ENCODE data around the gene ARHGAP26. TPM values are rescaled to one million over a fixed set of nuclear protein-coding genes. Genes with fewer than 3 reads are reported as not detected.

The ARHGAP26 gene
- total and polyA plus RNA-seq, 2 of the 4 experiments (the other 2 are of a cell fraction), result 0.54 to 0.56 TPM

DNA sequence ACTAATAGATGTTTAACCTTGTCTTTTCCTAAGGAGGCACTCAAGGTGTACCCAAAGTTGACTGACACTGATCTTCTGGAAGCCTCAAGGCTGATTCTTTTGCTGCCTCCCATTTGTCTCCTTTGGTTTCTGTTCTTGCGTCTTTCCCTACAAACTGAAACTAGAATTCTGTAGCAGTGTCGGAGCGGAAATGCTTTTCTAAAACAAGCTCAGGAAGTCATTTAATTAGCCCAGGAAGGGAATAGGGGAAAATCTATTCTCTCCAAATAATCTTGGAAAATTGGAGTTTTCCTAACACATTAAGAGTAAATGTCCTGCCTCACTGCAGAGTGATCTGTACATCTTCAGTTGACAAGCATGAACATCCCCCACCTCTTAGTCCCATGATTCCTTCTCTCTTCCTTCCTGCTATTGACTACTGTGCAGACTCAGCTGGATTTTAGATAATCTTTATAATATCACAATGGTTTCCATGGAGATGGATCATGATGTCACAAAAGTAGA is 450.6 kb downstream of the ARHGAP26 start:
- Histone ChIP-seq H3K79me1 (ENCODE audit: low read depth in 1 of 2, low read length in 2 of 2) (no peaks in the 10 kb centered on the region), H2AK9ac (replicated peaks; ENCODE audit: low read depth, low read length, poor library complexity) (no peak overlapping the region), H3K4me1 (ENCODE audit: control insufficient read depth, insufficient read depth, low read length) (peaks cover 10% of the 10 kb centered on the region), H4K5ac (ENCODE audit: low read depth, low read length) (no peak overlapping the region), H4K91ac (ENCODE audit: insufficient read depth, low read depth, low read length) (no peak overlapping the region), H2AFZ (replicated peaks; ENCODE audit: low read length, poor library complexity) (no peak overlapping the region), H3K9ac (ENCODE audit: low read depth, low read length) (no peak overlapping the region), H3K9me3 (ENCODE audit: control insufficient read depth, insufficient read depth, low read length) (no peaks in the 10 kb centered on the region), H4K20me1 (ENCODE audit: insufficient read depth, low read length) (no peaks in the 10 kb centered on the region), H3K23ac (ENCODE audit: low read depth, low read length) (no peak overlapping the region), H3K14ac (replicated peaks; ENCODE audit: low read depth, low read length) (no peak overlapping the region), H3K4me3 (ENCODE audit: insufficient read depth, low read depth, low read length) (no peak overlapping the region), H3K4ac (ENCODE audit: low read depth, low read length) (no peak overlapping the region), H3K56ac (ENCODE audit: extremely low read depth, insufficient read depth, low read length) (no peak overlapping the region), H3K4me2 (ENCODE audit: low read depth, low read length) (no peak overlapping the region), H3K36me3 (ENCODE audit: control insufficient read depth, insufficient read depth, low read length) (no peaks in the 10 kb centered on the region), H2BK5ac (ENCODE audit: low read depth, low read length, poor library complexity, severe bottlenecking) (no peak overlapping the region), H3K27ac (ENCODE audit: insufficient read depth, low read length) (no peak overlapping the region), H3K18ac (ENCODE audit: low read depth, low read length) (no peak overlapping the region), H2BK120ac (ENCODE audit: low read depth, low read length) (no peak overlapping the region), H2BK15ac (ENCODE audit: low read depth, low read length) (no peak overlapping the region), H2AK5ac (ENCODE audit: low read depth, low read length) (no peak overlapping the region), H3K9me1 (ENCODE audit: insufficient read depth, low read length) (peaks cover 13% of the 10 kb centered on the region), H4K8ac (ENCODE audit: low read depth in 2 of 2, low read length in 2 of 2) (no peak overlapping the region), H2BK20ac (ENCODE audit: low read depth, low read length) (no peak overlapping the region), H3K27me3 (ENCODE audit: control insufficient read depth, insufficient read depth, low read length) (no peaks in the 10 kb centered on the region)
- intact Hi-C loops (cut with micrococcal nuclease) (no loop called here), dilution Hi-C loops (cut with HindIII; ENCODE audit: low sequenced_read_pairs, unreplicated experiment) (no loop called here), in situ Hi-C loops (cut with MboI; ENCODE audit: low sequenced_read_pairs) (no loop called here)
- DNase-seq (no peak), ATAC-seq (ENCODE audit: low read depth) (no peak)
- POLR2A ChIA-PET (ENCODE audit: unreplicated experiment), result interaction anchor here (0.5 kb wide), 1 partner anchor 139 kb away, joined by 7 read pairs; no protein-coding TSS in a partner anchor
- CTCF ChIA-PET, result interaction anchor here (1.2 kb wide), 1 partner anchor 19 kb away, joined by 3 read pairs; no protein-coding TSS in a partner anchor
- WGBS, 2 experiments (ENCODE audit: extremely low coverage in 2 of 2, insufficient read length in 1 of 2), result no CpG with 5 or more reads among the region's 3 CpGs
- BruUV-seq (replicated peaks), result no TSS peak
- TF ChIP-seq RAD21 (IDR thresholded peaks at IDR 0.05; ENCODE audit: low read length) (no peak), CEBPB (IDR thresholded peaks at IDR 0.05; ENCODE audit: low read depth, low read length) (no peak), CHD1 (IDR thresholded peaks at IDR 0.05; ENCODE audit: low read depth, low read length) (no peak), MAFK (IDR thresholded peaks at IDR 0.05; ENCODE audit: low read depth, low read length) (no peak), NFE2L2 (IDR thresholded peaks at IDR 0.05; ENCODE audit: low read depth, low read length) (no peak), POLR2A (IDR thresholded peaks at IDR 0.05; ENCODE audit: low read depth, low read length) (no peak), RFX5 (IDR thresholded peaks at IDR 0.05; ENCODE audit: low read depth, low read length) (no peak)
- TF ChIP-seq, protein P1, sequence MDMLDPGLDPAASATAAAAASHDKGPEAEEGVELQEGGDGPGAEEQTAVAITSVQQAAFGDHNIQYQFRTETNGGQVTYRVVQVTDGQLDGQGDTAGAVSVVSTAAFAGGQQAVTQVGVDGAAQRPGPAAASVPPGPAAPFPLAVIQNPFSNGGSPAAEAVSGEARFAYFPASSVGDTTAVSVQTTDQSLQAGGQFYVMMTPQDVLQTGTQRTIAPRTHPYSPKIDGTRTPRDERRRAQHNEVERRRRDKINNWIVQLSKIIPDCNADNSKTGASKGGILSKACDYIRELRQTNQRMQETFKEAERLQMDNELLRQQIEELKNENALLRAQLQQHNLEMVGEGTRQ (IDR thresholded peaks at IDR 0.05; ENCODE audit: low read depth, low read length), result no peak
- TF ChIP-seq, protein P2, sequence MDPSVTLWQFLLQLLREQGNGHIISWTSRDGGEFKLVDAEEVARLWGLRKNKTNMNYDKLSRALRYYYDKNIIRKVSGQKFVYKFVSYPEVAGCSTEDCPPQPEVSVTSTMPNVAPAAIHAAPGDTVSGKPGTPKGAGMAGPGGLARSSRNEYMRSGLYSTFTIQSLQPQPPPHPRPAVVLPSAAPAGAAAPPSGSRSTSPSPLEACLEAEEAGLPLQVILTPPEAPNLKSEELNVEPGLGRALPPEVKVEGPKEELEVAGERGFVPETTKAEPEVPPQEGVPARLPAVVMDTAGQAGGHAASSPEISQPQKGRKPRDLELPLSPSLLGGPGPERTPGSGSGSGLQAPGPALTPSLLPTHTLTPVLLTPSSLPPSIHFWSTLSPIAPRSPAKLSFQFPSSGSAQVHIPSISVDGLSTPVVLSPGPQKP (IDR thresholded peaks at IDR 0.05; ENCODE audit: borderline replicate concordance, low read depth, low read length), result no peak
